Measurements from ENCODE around the gene GJA10. TPM values are rescaled to one million over a fixed set of nuclear protein-coding genes. Genes with fewer than 3 reads are reported as not detected.

Gene GJA10
- total RNA-seq, 1 donor from 2014 or later: not detected

- ATAC-seq (no peak), DNase-seq (ENCODE audit: low spot score) (no peak)
Measured at GRCh38 chr6:89942601-89943000, 48.3 kb downstream of the GJA10 start.

- DNase-seq (ENCODE audit: low spot score) (no peak), ATAC-seq (no peak)
Measured at GRCh38 chr6:89944181-89944755, 50.0 kb downstream of the GJA10 start.

- DNase-seq (ENCODE audit: low spot score): no peak
Measured at GRCh38 chr6:89944826-89945407, 50.6 kb downstream of the GJA10 start.

More at GRCh38 chr6:89944826-89945407, 50.6 kb downstream of the GJA10 start:
- no peak for ATAC-seq

Other genes starting within 250 kb of the GJA10 start
- 35.1 TPM for gene MDN1, start 74.7 kb upstream of the GJA10 start, total RNA-seq
- 4.6 TPM for gene CASP8AP2, start 64.6 kb upstream of the GJA10 start, total RNA-seq